Activated naive CD4-positive, alpha-beta T cell treated with anti-CD3 and anti-CD28 coated beads, Interleukin-2, amount 50 U/mL, for 24 hours (primary cell): ENCODE data around the gene CYP4F8.
"Not testable (repeated sequence)": the region's sequence is repeated elsewhere in the genome, so short reads cannot be mapped to it uniquely, and the experiment has no call there.

Experiments
- H3K27ac Mint-ChIP-seq: one replicate; pipeline ENCODE4 v1.8.0; 2021; ENCODE audit warnings: mild to moderate bottlenecking, mixed read lengths
- H3K27me3 Mint-ChIP-seq: one replicate; pipeline ENCODE4 v1.8.0; 2021; ENCODE audit warnings: mixed read lengths
- H3K36me3 Mint-ChIP-seq: one replicate; pipeline ENCODE4 v1.8.0; 2021; ENCODE audit warnings: mixed read lengths
- H3K4me1 Mint-ChIP-seq: one replicate; pipeline ENCODE4 v1.8.0; 2021; ENCODE audit warnings: mixed read lengths
- H3K4me3 Mint-ChIP-seq: one replicate; pipeline ENCODE4 v1.8.0; 2021; ENCODE audit warnings: mild to moderate bottlenecking, mixed read lengths
- H3K9me3 Mint-ChIP-seq: one replicate; pipeline ENCODE4 v1.8.0; 2021; ENCODE audit warnings: mixed read lengths

The CYP4F8 gene, protein sequence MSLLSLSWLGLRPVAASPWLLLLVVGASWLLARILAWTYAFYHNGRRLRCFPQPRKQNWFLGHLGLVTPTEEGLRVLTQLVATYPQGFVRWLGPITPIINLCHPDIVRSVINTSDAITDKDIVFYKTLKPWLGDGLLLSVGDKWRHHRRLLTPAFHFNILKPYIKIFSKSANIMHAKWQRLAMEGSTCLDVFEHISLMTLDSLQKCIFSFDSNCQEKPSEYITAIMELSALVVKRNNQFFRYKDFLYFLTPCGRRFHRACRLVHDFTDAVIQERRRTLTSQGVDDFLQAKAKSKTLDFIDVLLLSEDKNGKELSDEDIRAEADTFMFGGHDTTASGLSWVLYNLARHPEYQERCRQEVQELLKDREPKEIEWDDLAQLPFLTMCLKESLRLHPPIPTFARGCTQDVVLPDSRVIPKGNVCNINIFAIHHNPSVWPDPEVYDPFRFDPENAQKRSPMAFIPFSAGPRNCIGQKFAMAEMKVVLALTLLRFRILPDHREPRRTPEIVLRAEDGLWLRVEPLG

DNA sequence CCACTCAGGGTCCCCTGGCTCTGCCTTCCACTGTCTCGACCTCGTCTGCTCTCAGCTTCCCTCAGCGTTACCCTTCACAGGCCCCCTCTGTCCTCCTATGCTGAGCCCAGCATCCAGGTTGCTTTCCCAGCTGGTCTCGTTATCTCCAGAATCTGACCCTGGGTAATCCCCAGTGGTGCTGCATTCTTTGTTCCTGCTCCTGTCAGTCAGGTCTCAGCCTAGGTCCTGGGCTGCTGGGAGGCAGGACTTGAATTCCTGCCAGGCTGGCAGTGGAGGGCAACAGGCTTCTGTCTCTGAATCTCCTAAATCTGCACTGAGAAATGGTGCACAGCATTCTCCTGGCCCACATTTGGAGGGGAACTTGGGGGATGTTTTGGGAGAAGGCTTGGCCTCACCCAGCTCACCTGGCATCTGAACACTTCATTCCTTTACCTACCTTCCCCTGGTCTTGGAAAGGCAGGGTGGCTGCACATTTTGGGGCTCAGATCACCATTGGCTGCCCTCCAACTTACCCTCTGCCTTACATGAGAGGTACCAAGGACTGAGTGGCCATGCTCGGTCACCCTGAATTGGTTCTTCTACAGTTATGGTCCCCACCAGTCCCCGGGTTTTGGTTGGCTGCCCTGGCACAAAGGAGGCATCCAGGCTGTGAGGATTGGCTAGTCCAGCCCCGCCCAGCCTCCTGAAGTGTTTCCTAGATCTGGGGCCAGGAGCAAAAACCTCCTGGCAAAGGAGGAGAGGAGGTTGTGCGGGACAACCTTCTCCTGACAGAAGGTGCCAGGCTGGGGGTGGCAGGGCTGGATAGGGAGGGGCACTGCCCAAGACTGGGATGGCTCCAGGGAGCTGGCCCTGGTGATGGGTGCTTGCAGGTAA lies at the start of gene CYP4F8:
TSS of gene CYP4F8 (plus strand) at position 712 of the 873 bp plus-strand sequence. CDS start 399 bp downstream, outside the sequence.
- H3K27me3 Mint-ChIP-seq = peaks cover 8% of the 10 kb centered on the region
- H3K36me3 Mint-ChIP-seq = no peaks in the 10 kb centered on the region
- H3K9me3 Mint-ChIP-seq = no peaks in the 10 kb centered on the region
- H3K27ac Mint-ChIP-seq = peak within 1 kb of the TSS; percentile 62
- H3K4me1 Mint-ChIP-seq = no peaks in the 10 kb centered on the region
- no peak within 1 kb of the TSS for H3K4me3 Mint-ChIP-seq

DNA sequence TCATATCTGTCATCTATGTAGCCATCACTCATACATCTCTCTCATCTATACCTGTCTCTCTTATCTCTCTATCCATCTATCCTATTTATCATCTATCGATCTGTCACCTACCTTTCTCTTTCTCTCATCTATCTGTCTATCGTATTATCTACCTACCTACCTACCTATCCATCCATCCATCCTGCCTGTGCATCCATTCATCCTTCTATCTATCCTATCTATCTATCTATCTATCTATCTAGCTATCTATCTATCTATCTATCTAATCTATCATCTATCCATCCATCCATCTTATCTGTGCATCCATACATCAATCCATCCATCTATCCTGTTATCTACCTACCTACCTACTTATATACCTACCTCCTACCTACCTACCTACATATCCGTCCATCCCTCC lies 44.6 kb upstream of the CYP4F8 start:
- Mint-ChIP-seq H3K27me3 (peaks cover 14% of the 10 kb centered on the region), H3K27ac (no peak overlapping the region), H3K4me3 (no peak overlapping the region), H3K36me3 (no peaks in the 10 kb centered on the region), H3K9me3 (no peaks in the 10 kb centered on the region), H3K4me1 (no peaks in the 10 kb centered on the region)

DNA sequence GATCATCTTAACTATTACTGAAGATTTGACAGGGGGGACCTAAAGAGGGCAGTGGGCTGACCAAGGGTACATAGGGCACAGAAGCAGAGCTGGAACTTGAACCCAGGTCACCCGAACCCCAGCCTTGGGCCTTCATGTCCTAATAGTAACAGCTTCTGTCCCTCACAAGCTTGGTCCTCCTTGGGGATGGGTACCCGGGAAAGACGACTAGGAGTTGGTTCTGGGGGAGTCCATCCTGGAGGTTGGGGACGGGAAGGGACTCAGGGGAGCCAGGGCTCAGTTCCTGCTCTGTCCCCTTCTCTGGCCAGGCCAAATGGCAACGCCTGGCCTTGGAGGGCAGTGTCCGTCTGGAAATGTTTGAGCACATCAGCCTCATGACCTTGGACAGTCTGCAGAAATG lies 39.6 kb upstream of the CYP4F8 start:
- Mint-ChIP-seq H3K4me1 (no peaks in the 10 kb centered on the region), H3K27ac (no peak overlapping the region), H3K4me3 (no peak overlapping the region), H3K27me3 (peaks cover 3% of the 10 kb centered on the region), H3K36me3 (no peaks in the 10 kb centered on the region), H3K9me3 (no peaks in the 10 kb centered on the region)

DNA sequence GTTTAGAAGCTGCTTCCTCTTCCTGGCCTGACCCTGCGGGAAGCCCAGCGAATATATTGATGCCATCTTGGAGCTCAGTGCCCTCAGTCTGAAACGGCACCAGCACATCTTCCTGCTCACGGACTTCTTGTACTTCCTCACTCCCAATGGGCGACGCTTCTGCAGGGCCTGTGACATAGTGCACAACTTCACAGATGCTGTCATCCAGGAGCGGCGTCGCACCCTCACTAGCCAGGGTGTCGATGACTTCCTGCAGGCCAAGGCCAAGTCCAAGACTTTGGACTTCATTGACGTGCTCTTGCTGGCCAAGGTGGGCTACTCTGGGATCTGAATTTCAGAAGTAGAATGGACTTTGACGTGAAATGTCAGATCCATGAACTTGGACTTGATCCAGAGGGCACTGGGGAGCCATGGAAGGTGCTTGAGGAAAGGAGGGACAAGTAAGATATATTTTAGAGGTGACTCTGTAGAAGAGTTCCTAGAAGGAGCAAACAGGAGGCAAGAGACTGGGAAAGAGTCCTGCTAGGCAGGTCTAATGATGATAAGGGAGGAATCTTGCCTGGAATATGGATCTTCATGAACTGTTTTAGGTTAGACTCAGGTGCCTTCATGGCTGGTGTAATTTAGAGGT lies 38.4 kb upstream of the CYP4F8 start:
- H3K27ac Mint-ChIP-seq = no peak overlapping the region
- no peaks in the 10 kb centered on the region for H3K9me3 Mint-ChIP-seq
- H3K4me1 Mint-ChIP-seq = no peaks in the 10 kb centered on the region
- peaks cover 5% of the 10 kb centered on the region for H3K27me3 Mint-ChIP-seq
- H3K36me3 Mint-ChIP-seq = no peaks in the 10 kb centered on the region
- H3K4me3 Mint-ChIP-seq = no peak overlapping the region

DNA sequence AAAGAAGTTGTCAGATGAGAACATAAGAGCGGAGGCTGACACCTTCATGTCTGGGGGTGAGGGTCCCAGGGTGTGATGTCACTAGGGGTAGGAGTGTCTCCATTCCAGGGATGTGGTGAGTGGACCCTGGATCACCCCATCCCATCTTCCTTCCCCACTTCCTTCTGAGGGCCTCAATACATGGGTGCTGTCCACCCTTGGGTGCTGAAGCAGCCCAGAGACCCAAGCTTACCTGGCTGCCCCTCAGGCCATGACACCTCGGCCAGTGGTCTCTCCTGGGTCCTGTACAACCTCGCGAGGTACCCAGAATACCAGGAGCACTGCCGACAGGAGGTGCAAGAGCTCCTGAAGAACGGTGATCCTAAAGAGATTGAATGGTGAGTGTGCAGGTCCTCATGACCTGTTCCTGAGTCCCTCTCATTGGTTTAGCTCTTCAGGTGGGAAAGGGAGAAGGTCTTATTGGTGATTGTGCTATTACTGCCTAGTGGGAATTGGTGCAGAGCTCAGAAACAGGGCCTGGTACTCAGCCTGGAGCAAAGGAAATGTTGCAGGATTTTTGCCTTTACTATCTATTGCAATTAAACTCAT lies 37.7 kb upstream of the CYP4F8 start:
- Mint-ChIP-seq H3K36me3 (no peaks in the 10 kb centered on the region), H3K27me3 (peaks cover 5% of the 10 kb centered on the region), H3K9me3 (no peaks in the 10 kb centered on the region), H3K27ac (no peak overlapping the region), H3K4me3 (no peak overlapping the region), H3K4me1 (no peaks in the 10 kb centered on the region)

DNA sequence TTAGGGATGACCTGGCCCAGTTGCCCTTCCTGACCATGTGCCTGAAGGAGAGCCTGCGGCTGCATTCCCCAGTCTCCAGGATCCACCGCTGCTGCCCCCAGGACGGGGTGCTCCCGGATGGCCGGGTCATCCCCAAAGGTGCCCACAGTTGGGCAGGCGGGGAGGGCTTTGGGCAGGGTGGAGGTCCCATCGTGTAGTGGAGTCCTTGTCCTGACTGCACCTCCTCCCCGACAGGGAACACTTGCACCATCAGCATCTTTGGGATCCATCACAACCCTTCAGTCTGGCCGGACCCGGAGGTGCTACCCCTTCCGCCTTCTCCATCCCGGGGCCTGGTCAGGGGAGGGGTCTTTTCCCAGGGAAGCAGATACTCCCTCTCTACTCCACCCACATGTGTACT lies 31.7 kb upstream of the CYP4F8 start:
- no peak overlapping the region for H3K27ac Mint-ChIP-seq
- no peaks in the 10 kb centered on the region for H3K36me3 Mint-ChIP-seq
- no peak overlapping the region for H3K4me3 Mint-ChIP-seq
- H3K27me3 Mint-ChIP-seq = peaks cover 12% of the 10 kb centered on the region
- H3K9me3 Mint-ChIP-seq = no peaks in the 10 kb centered on the region
- H3K4me1 Mint-ChIP-seq = no peaks in the 10 kb centered on the region

DNA sequence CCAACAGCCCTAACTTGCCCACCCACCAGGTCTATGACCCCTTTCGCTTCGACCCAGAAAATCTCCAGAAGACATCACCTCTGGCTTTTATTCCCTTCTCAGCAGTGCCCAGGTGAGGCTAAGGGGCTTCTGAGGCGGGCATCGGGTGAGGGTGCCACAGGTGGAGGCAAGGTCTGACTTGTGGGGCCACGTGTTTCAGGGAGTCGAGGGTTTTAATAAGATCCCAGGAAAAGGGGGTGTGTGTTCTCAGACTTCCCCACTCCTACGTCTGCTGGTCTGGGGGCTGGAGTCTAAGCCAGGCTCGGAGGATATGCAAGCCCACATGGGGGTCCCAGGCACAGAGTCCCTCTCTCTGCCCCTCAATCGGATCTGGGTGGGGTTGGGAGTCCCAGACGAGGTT lies 30.9 kb upstream of the CYP4F8 start:
- no peaks in the 10 kb centered on the region for H3K36me3 Mint-ChIP-seq
- no peak overlapping the region for H3K27ac Mint-ChIP-seq
- H3K9me3 Mint-ChIP-seq = no peaks in the 10 kb centered on the region
- peaks cover 12% of the 10 kb centered on the region for H3K27me3 Mint-ChIP-seq
- no peak overlapping the region for H3K4me3 Mint-ChIP-seq
- H3K4me1 Mint-ChIP-seq = no peaks in the 10 kb centered on the region

DNA sequence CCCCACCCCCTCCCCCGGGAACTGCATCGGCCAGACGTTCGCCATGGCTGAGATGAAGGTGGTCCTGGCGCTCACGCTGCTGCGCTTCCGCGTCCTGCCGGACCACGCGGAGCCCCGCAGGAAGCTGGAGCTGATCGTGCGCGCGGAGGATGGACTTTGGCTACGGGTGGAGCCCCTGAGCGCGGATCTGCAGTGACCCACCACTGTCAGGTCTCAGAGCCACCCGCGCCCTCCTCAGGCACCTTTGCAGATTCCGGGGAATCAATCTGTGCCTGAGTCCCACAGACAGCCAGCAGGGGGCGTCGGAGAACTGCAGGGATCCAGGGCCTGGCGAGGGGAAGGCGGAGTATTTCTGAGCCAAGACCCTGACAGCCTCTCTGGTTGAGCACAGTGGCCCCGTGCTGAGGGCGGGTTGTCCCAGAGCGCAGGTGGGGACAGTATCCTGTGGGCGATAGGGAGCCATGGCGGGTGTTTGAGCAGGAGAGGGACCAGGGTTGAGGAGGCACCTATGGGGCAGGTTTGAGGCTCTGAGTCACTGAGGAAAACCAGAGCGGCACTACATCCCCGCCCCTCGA lies 30.4 kb upstream of the CYP4F8 start:
- H3K27me3 Mint-ChIP-seq = peaks cover 12% of the 10 kb centered on the region
- peak overlapping the region; percentile 19 for H3K4me3 Mint-ChIP-seq
- H3K9me3 Mint-ChIP-seq = no peaks in the 10 kb centered on the region
- no peaks in the 10 kb centered on the region for H3K36me3 Mint-ChIP-seq
- H3K4me1 Mint-ChIP-seq = no peaks in the 10 kb centered on the region
- no peak overlapping the region for H3K27ac Mint-ChIP-seq

DNA sequence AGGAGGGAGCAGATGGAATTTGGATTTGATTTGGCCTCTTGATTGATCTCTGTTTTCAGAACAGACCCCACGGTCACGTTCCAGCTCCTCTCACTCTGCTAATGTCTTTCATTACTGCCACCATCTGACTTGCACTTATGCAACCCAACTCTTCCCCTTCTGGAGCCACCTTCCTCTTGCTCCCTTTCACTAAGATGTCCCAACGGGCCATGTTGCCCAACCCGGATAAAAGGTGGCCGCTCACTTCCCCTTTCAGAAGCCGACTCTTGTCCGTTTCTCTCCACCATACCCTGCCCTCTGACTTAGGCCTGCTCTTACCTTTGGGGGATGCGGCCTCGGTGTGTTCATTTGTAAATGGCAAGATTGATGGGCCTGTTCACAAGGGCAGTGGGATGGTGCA lies 27.4 kb upstream of the CYP4F8 start:
- Mint-ChIP-seq H3K27ac (peak overlapping the region; percentile 66), H3K9me3 (no peaks in the 10 kb centered on the region), H3K36me3 (no peaks in the 10 kb centered on the region), H3K4me1 (no peaks in the 10 kb centered on the region), H3K4me3 (no peak overlapping the region), H3K27me3 (peaks cover 9% of the 10 kb centered on the region)

DNA sequence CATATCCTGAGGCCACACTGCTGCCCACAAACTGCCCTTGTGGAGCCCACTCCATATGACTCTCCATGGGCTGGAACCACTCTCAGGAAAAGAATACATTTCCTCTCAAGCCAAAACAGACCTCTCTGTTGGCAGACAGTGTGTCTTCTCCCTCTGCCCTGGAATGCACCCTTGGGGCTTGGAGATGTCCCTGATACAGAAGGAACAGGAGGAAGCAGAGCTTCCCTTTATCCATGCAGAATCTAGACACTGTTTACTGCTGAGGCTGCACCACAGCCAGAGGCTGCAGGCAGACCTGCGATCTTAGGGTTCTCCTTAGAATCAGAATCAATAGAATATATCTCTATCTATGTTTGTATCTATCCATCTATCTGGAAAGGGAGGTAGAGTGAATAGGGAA lies 26.8 kb upstream of the CYP4F8 start:
- no peak overlapping the region for H3K4me3 Mint-ChIP-seq
- no peaks in the 10 kb centered on the region for H3K9me3 Mint-ChIP-seq
- H3K27me3 Mint-ChIP-seq = peaks cover 10% of the 10 kb centered on the region
- H3K27ac Mint-ChIP-seq = no peak overlapping the region
- H3K4me1 Mint-ChIP-seq = no peaks in the 10 kb centered on the region
- no peaks in the 10 kb centered on the region for H3K36me3 Mint-ChIP-seq

DNA sequence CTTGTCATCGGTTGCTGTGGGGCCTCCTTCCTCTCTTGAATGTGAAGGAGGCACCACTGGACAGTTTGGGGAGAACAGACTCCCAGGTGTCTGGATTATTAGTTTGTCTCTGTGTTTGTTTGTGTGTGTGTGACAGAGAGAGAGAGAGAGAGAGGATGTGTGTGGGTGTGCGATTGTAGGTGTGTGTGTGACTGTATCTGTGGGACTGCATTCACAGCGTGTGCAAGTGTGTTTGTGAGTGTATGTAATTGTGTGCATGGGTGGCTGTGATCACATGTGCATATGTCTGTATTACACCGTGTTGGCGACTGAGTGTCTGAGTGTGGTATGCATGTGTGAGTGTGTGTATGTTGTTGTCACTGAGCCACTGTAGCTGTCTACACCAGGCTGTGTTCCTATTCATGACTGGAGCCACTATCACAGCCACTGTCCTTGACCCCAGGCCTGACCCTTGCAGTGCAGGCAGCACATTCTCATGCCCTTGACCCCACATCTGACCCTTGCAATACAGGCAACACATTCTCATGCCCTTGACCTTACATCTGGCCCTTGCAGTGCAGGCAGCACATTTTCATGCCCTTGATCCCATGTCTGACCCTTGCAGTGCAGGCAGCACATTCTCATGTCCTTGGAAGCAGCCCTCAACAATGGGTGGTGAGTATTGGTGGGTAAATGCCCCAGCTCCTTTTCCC lies 25.1 kb upstream of the CYP4F8 start:
- Mint-ChIP-seq H3K4me3 (no peak overlapping the region), H3K36me3 (no peaks in the 10 kb centered on the region), H3K27ac (no peak overlapping the region), H3K4me1 (no peaks in the 10 kb centered on the region), H3K27me3 (peaks cover 13% of the 10 kb centered on the region), H3K9me3 (no peaks in the 10 kb centered on the region)

DNA sequence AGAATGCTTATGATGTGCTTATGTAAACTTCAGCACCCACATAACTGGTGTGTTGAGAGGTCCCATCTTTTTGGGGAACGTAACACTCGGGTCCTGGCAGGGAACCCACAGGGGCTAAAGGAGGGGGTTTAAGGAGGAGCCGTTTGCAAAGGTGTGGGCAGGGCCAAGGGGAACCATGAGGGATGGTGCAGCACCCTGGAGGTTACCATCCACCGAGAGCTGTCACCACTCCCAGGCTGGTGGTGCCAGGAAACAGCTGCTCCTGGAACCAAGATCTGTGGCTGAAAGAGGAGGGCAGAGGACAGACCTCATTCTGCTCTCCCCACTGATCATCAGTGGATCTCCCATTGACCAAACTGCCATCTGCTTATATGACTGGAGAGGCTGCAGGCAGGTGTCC lies 23.2 kb upstream of the CYP4F8 start:
- Mint-ChIP-seq H3K27ac (no peak overlapping the region), H3K36me3 (no peaks in the 10 kb centered on the region), H3K4me3 (no peak overlapping the region), H3K4me1 (no peaks in the 10 kb centered on the region), H3K27me3 (peaks cover 22% of the 10 kb centered on the region), H3K9me3 (peaks cover 5% of the 10 kb centered on the region)

DNA sequence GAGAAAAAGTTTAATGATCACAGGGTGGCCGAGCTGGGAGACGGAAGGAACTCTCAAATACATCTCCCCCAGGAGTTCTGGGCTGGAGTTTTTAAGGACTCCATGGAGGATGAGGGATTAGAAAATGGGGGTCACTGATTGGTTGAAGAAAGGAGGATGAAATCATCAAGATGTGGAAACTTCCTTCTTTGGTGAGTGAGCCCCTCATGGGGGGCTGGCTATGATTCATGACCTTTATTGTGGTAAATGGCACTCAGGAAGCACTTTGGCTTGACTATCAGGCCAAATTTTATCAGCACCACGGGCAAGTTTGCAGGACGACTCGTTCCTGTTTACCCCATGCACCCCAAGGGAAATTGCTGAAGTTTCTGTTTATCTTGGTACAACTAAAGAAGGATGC lies 22.5 kb upstream of the CYP4F8 start:
- H3K27ac Mint-ChIP-seq, H3K9me3 Mint-ChIP-seq, H3K4me3 Mint-ChIP-seq, H3K36me3 Mint-ChIP-seq, H3K4me1 Mint-ChIP-seq: not testable (repeated sequence)
- H3K27me3 Mint-ChIP-seq = peaks cover 22% of the 10 kb centered on the region

DNA sequence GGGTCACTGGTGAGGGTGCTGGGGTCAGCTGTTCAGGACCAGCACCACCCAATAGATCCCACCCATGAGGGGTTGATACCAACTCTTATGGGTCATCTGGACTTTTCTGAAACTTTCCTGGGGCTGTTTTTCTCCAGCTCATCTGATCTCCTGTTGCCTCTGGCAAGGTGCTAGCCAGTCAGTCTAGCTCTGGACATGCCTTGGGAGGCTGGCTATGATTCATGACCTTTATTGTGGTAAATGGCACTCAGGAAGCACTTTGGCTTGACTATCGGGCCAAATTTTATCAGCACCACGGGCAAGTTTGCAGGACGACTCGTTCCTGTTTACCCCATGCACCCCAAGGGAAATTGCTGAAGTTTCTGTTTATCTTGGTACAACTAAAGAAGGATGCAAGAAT lies 21.3 kb upstream of the CYP4F8 start:
- H3K4me3 Mint-ChIP-seq, H3K4me1 Mint-ChIP-seq, H3K27ac Mint-ChIP-seq, H3K36me3 Mint-ChIP-seq, H3K9me3 Mint-ChIP-seq: not testable (repeated sequence)
- H3K27me3 Mint-ChIP-seq = peaks cover 20% of the 10 kb centered on the region

DNA sequence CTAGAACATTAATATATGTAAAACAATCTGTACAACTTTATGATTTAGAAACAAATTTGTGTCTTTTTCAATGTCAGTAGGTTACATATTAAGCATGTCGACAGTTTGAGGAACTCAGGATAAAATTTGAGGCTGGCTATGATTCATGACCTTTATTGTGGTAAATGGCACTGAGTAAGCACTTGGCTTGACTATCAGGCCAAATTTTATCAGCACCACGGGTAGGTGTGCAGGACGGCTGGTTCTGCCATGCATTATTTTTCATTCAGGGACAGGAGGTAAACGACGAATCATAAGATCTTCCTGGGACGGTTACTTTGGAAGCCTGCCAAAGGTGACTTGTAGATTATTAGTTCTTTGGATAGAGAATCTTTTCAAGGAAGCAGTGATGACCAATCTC lies 19.9 kb upstream of the CYP4F8 start:
- Mint-ChIP-seq H3K9me3 (peaks cover 5% of the 10 kb centered on the region), H3K4me3 (no peak overlapping the region), H3K4me1 (no peaks in the 10 kb centered on the region), H3K27me3 (peaks cover 20% of the 10 kb centered on the region), H3K27ac (no peak overlapping the region), H3K36me3 (peaks cover 1% of the 10 kb centered on the region)
